ENCODE measurements around the gene CC2D2A. TPM values are rescaled to one million over a fixed set of nuclear protein-coding genes. Genes with fewer than 3 reads are reported as not detected.
"Not testable (repeated sequence)": the region's sequence is repeated elsewhere in the genome, so short reads cannot be mapped to it uniquely, and the experiment has no call there.

CC2D2A gene
- total RNA-seq, 2 experiments from 2014 or later: not detected

DNA sequence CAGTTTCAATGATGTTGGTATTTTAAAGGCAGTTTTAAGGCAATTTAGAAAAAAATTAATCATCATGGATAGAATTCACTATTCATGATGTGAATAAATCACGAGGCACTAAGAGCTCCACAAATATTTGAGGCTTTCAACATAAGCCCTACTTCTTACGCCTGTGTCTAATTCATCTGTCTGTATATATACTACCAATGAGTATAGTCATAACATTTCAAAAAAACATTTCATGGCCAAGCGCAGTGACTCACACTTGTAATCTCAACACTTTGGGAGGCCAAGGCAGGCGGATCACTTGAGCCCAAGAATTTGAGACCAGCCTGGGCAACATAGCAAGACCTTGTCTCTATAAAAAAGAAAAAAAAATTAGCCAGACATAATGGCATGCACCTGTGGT lies 129.0 kb downstream of the CC2D2A start:
- no peaks in the 10 kb centered on the region for H3K27me3 Mint-ChIP-seq
- POLR2A ChIA-PET: no interaction called here
- peaks cover 6% of the 10 kb centered on the region for H3K36me3 Mint-ChIP-seq (ENCODE audit: low read depth)
- H3K9me3 Mint-ChIP-seq: no peaks in the 10 kb centered on the region
- no peaks in the 10 kb centered on the region for H3K4me1 Mint-ChIP-seq
- no peak overlapping the region for H3K4me3 Mint-ChIP-seq
- CTCF ChIA-PET: interaction anchor here (0.6 kb wide), 1 partner anchor 611 kb away, joined by 3 read pairs; no protein-coding TSS in a partner anchor
- no peak overlapping the region for H3K27ac Mint-ChIP-seq
- no peak for DNase-seq

GRCh38 chr4:15600176-15600575 lies 130.5 kb downstream of the CC2D2A start:
- ChIA-PET POLR2A (no interaction called here), CTCF (no interaction called here)
- peaks cover 19% of the 10 kb centered on the region for H3K36me3 Mint-ChIP-seq (ENCODE audit: low read depth)
- no peaks in the 10 kb centered on the region for H3K9me3 Mint-ChIP-seq
- no peak for DNase-seq
- H3K27ac Mint-ChIP-seq: no peak overlapping the region
- H3K27me3 Mint-ChIP-seq: no peaks in the 10 kb centered on the region
- H3K4me3 Mint-ChIP-seq: no peak overlapping the region
- no peaks in the 10 kb centered on the region for H3K4me1 Mint-ChIP-seq

DNA sequence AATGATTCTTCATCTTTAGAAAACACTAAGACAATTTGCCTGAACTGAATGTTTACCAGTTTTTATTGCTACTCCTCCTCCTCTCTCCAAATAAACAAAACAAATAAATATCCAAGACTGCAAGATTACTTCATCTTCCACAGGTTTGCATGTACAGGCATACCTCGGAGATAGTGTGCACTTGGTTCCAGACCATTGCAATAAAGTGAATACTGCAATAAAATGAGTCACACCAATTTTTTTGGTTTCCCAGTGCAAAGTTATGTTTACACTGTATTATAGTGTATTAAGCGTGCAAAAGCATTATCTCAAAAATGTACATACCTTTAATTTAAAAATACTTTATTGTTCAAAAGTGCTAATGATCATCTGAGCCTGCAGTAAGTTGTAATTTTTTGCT lies 132.2 kb downstream of the CC2D2A start:
- Mint-ChIP-seq H3K36me3 (ENCODE audit: low read depth) (peaks cover 25% of the 10 kb centered on the region), H3K4me1 (no peaks in the 10 kb centered on the region), H3K27ac (no peak overlapping the region), H3K9me3 (no peaks in the 10 kb centered on the region), H3K4me3 (no peak overlapping the region), H3K27me3 (no peaks in the 10 kb centered on the region)
- ChIA-PET CTCF (no interaction called here), POLR2A (no interaction called here)
- DNase-seq: no peak

DNA sequence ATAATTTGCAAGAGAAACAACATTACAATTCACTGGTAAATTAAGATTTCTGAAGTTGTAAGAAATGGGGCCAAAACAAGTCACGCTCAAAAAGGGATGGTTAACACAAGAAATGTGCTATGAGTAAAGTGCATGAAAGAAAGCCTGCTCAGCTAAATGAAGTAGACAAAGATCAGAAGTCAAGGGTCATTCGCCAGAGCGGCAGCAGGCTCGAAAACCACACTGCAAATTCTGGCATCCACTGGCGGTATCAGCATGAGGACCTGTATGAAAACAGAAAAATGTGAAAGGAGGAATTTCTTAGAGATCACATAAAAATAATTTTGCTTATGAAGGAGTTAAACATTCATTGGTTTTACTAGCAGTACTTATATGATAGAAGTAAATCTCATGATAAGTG lies 135.9 kb downstream of the CC2D2A start:
- H3K4me3 Mint-ChIP-seq: no peak overlapping the region
- ChIA-PET CTCF (no interaction called here), POLR2A (no interaction called here)
- H3K36me3 Mint-ChIP-seq (ENCODE audit: low read depth): peaks cover 25% of the 10 kb centered on the region
- no peaks in the 10 kb centered on the region for H3K9me3 Mint-ChIP-seq
- H3K27me3 Mint-ChIP-seq: no peaks in the 10 kb centered on the region
- DNase-seq: no peak
- no peak overlapping the region for H3K27ac Mint-ChIP-seq
- no peaks in the 10 kb centered on the region for H3K4me1 Mint-ChIP-seq

DNA sequence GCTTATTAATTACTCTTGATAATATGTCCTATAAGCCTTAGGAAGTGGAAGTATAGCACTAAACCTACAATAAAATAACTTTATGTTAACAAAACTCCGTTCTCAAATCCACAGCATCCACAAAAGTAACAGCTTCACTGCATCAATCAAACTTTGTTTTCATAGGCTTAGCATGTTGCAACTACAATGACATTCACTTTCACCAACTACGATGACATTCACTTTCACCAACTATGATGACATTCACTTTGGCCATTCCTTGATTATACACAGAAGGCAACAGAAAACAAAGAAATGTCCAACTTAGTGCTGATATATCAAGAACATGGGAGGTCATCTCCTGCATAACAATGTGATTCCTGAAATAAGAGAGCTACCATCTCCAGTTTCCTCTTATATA lies 141.2 kb downstream of the CC2D2A start:
- DNase-seq: no peak
- H3K4me3 Mint-ChIP-seq: no peak overlapping the region
- no peaks in the 10 kb centered on the region for H3K9me3 Mint-ChIP-seq
- no peaks in the 10 kb centered on the region for H3K27me3 Mint-ChIP-seq
- H3K36me3 Mint-ChIP-seq (ENCODE audit: low read depth): peaks cover 17% of the 10 kb centered on the region
- ChIA-PET CTCF (no interaction called here), POLR2A (no interaction called here)
- no peaks in the 10 kb centered on the region for H3K4me1 Mint-ChIP-seq
- H3K27ac Mint-ChIP-seq: no peak overlapping the region

GRCh38 chr4:15612136-15612535 lies 142.5 kb downstream of the CC2D2A start:
- H3K27me3 Mint-ChIP-seq: no peaks in the 10 kb centered on the region
- CTCF ChIA-PET: no interaction called here
- no peak overlapping the region for H3K27ac Mint-ChIP-seq
- DNase-seq: no peak
- no peak overlapping the region for H3K4me3 Mint-ChIP-seq
- POLR2A ChIA-PET: no interaction called here
- H3K9me3 Mint-ChIP-seq: peaks cover 4% of the 10 kb centered on the region
- peaks cover 29% of the 10 kb centered on the region for H3K36me3 Mint-ChIP-seq (ENCODE audit: low read depth)
- H3K4me1 Mint-ChIP-seq: no peaks in the 10 kb centered on the region

GRCh38 chr4:15614891-15615290 lies 145.2 kb downstream of the CC2D2A start:
- H3K4me1 Mint-ChIP-seq, CTCF ChIA-PET, H3K27me3 Mint-ChIP-seq, H3K27ac Mint-ChIP-seq, DNase-seq, POLR2A ChIA-PET, H3K4me3 Mint-ChIP-seq: not testable (repeated sequence)
- Mint-ChIP-seq H3K9me3 (peaks cover 19% of the 10 kb centered on the region), H3K36me3 (ENCODE audit: low read depth) (peaks cover 49% of the 10 kb centered on the region)

GRCh38 chr4:15617407-15617806 lies 147.7 kb downstream of the CC2D2A start:
- H3K27me3 Mint-ChIP-seq, H3K4me1 Mint-ChIP-seq, H3K4me3 Mint-ChIP-seq, DNase-seq, POLR2A ChIA-PET, H3K27ac Mint-ChIP-seq: not testable (repeated sequence)
- CTCF ChIA-PET: interaction anchor here (0.6 kb wide), 1 partner anchor 77 kb away, joined by 3 read pairs; no protein-coding TSS in a partner anchor
- Mint-ChIP-seq H3K36me3 (ENCODE audit: low read depth) (peaks cover 60% of the 10 kb centered on the region), H3K9me3 (peaks cover 30% of the 10 kb centered on the region)

GRCh38 chr4:15636818-15637217 lies 167.1 kb downstream of the CC2D2A start:
- Mint-ChIP-seq H3K36me3 (ENCODE audit: low read depth) (peaks cover 53% of the 10 kb centered on the region), H3K27ac (no peak overlapping the region), H3K27me3 (no peaks in the 10 kb centered on the region), H3K4me1 (no peaks in the 10 kb centered on the region), H3K4me3 (no peak overlapping the region), H3K9me3 (peaks cover 2% of the 10 kb centered on the region)
- DNase-seq: no peak
- ChIA-PET CTCF (interaction anchor here (0.8 to 1.8 kb wide), 3 partner anchors 10 to 25 kb away, joined by 3 to 5 read pairs (median 4); no protein-coding TSS in a partner anchor), POLR2A (no interaction called here)

DNA sequence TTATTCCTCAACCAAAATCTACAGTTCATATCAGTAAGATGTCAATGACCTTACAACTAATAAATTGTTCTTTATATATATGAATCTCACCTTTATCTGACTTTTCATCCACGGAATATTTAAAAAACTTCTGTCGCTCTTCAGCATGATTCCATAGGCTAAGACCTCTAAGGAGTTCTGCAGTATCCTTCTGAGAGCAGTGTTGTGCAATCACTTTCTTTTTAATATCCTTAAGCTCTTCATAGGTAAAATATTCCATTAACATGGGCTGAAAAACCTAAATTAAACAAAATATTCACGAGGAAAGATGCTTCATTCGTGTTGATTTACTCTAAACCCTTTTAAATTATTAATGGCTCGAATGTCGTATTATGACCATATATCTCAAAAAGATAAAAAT lies 168.7 kb downstream of the CC2D2A start:
- no peak for DNase-seq
- no peaks in the 10 kb centered on the region for H3K27me3 Mint-ChIP-seq
- no peaks in the 10 kb centered on the region for H3K9me3 Mint-ChIP-seq
- H3K4me3 Mint-ChIP-seq: no peak overlapping the region
- POLR2A ChIA-PET: no interaction called here
- H3K27ac Mint-ChIP-seq: no peak overlapping the region
- H3K36me3 Mint-ChIP-seq (ENCODE audit: low read depth): peaks cover 41% of the 10 kb centered on the region
- CTCF ChIA-PET: interaction anchor here (1.2 kb wide), 1 partner anchor 7 kb away, joined by 3 read pairs; no protein-coding TSS in a partner anchor
- no peaks in the 10 kb centered on the region for H3K4me1 Mint-ChIP-seq

DNA sequence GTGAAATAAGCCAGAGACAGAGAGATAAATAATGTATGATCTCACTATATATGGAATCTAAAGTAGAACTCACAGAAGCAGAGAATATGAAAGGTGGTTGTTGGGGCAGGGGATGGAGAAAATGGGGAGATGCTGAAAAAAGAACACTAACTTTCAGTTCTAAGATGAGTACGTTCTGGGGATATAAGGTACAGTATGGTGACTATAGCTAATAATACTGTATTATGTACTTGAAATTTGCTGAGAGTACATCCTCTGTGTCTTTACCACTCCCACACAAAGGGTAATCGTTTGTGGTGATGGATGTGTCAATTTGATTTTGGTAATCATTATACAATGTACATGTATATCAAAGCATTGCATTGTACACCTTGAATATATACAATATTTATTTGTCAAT lies 178.9 kb downstream of the CC2D2A start:
- Mint-ChIP-seq H3K27ac (no peak overlapping the region), H3K36me3 (ENCODE audit: low read depth) (peaks cover 1% of the 10 kb centered on the region), H3K27me3 (no peaks in the 10 kb centered on the region), H3K4me3 (no peak overlapping the region), H3K4me1 (peaks cover 46% of the 10 kb centered on the region), H3K9me3 (no peaks in the 10 kb centered on the region)
- CTCF ChIA-PET: interaction anchor here (1.3 kb wide), 1 partner anchor 12 kb away, joined by 5 read pairs; no protein-coding TSS in a partner anchor
- no peak for DNase-seq
- POLR2A ChIA-PET: no interaction called here

DNA sequence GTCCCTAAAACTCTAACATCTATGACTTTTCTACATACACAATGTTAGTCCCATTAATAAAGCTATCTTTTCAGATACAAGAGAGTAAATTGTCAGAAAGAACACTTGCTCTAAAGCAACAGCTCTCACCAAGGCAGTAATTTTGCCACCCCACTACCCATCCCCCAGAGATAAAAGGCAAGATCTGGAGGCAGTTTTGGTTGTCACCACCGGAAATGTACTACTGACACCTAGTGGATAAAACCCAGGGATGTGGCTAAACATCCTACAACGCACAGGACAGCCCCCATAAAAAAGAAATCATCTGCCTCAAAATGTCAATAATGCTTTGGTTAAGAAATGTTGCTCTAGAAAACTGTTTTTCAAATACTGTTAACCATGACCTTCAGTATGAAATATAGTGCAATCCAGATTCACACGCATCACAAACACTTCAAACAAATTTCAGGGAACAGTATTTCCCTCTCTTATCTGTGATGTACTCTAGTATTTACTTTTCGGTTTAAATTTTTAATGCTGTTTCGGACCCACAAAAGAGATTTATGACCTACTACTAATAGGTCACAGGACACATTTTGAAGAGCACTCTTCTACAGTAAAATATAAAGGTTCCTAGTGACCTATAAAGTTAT lies 180.3 kb downstream of the CC2D2A start:
- Mint-ChIP-seq H3K4me1 (peaks cover 55% of the 10 kb centered on the region), H3K36me3 (ENCODE audit: low read depth) (peaks cover 10% of the 10 kb centered on the region), H3K27me3 (no peaks in the 10 kb centered on the region), H3K9me3 (no peaks in the 10 kb centered on the region), H3K4me3 (peak overlapping the region; percentile 5), H3K27ac (peak overlapping the region; percentile 60)
- DNase-seq: peak; percentile 80
- ChIA-PET CTCF (interaction anchor here (0.6 to 1.3 kb wide), 2 partner anchors 13 to 330 kb away, joined by 3 to 5 read pairs; no protein-coding TSS in a partner anchor), POLR2A (interaction anchor here (0.6 kb wide), 2 partner anchors 13 to 145 kb away, joined by 3 to 7 read pairs; no protein-coding TSS in a partner anchor)
